WTC11 (cell line): Measurements from ENCODE around the gene ZNF276. TPM values are rescaled to one million over a fixed set of nuclear protein-coding genes. Genes with fewer than 3 reads are reported as not detected.

Experiments used
- ATAC-seq: fragments of 200-7000 bp; cut with Tn5 transposase; 2 replicates; pipeline ENCODE4 v1.10.0; 2021; ENCODE audit warnings: mild to moderate bottlenecking, moderate library complexity
- Bru-seq: library from RNA; stranded (reverse); fragments of 400-500 nt; gene quantifications from one replicate; lab custom pipeline; 2021; lab: Mats Ljungman, UMichigan
- CTCF ChIA-PET: fragments of 300-600 bp; sonication (Branson Sonifier 250); formaldehyde crosslinking; loops from one replicate; lab custom pipeline; 2021; ENCODE audit warnings: antibody characterized with exemption; lab: Charles Lee
- POLR2A ChIA-PET: fragments of 350-600 bp; sonication (Branson Sonifier 250); formaldehyde crosslinking; loops from one replicate; lab custom pipeline; 2021; ENCODE audit warnings: antibody characterized with exemption; lab: Charles Lee
- DNase-seq: peaks from one replicate; pipeline ENCODE4 v3.0.0; 2021; ENCODE audit warnings: low spot score
- H3K27ac Mint-ChIP-seq: 2 replicates; pipeline ENCODE4 v1.8.0; 2021; ENCODE audit warnings: mixed read lengths
- H3K27me3 Mint-ChIP-seq: 2 replicates; pipeline ENCODE4 v1.8.0; 2021; ENCODE audit warnings: low read depth, mild to moderate bottlenecking, moderate library complexity, mixed read lengths
- H3K36me3 Mint-ChIP-seq: 2 replicates; pipeline ENCODE4 v1.8.0; 2021; ENCODE audit warnings: mixed read lengths
- H3K4me1 Mint-ChIP-seq: 2 replicates; pipeline ENCODE4 v1.8.0; 2022; ENCODE audit warnings: mixed read lengths
- H3K4me3 Mint-ChIP-seq: 2 replicates; pipeline ENCODE4 v1.8.0; 2021; ENCODE audit warnings: mild to moderate bottlenecking, moderate library complexity, mixed read lengths
- H3K9me3 Mint-ChIP-seq: 2 replicates; pipeline ENCODE4 v1.8.0; 2021; ENCODE audit warnings: mixed read lengths
- FOXK1 ChIP-seq: sonication (generic); formaldehyde crosslinking; IDR thresholded peaks from 2 replicates; pipeline ENCODE4 v1.8.0; 2022; ENCODE audit warnings: mild to moderate bottlenecking, moderate library complexity, missing genetic modification reagents
- IRF1 ChIP-seq: sonication (generic); formaldehyde crosslinking; IDR thresholded peaks from 2 replicates; pipeline ENCODE4 v1.8.0; 2023; ENCODE audit warnings: missing genetic modification reagents
- IRF2 ChIP-seq: sonication (generic); formaldehyde crosslinking; IDR thresholded peaks from 2 replicates; pipeline ENCODE4 v1.8.0; 2022; ENCODE audit warnings: low read depth, missing genetic modification reagents, borderline replicate concordance
- MXD4 ChIP-seq: fragments of 250-450 bp; sonication (Bioruptor Pico); IDR thresholded peaks from 2 replicates; pipeline ENCODE4 v1.8.0; 2021; ENCODE audit warnings: mild to moderate bottlenecking, moderate library complexity, borderline replicate concordance
- MYBL2 ChIP-seq: sonication (generic); formaldehyde crosslinking; IDR thresholded peaks from 2 replicates; pipeline ENCODE4 v1.8.1; 2023; ENCODE audit warnings: mild to moderate bottlenecking, moderate library complexity, missing genetic modification reagents
- SMAD3 ChIP-seq: sonication (generic); formaldehyde crosslinking; IDR thresholded peaks from 2 replicates; pipeline ENCODE4 v1.8.0; 2022; ENCODE audit warnings: missing genetic modification reagents, mild to moderate bottlenecking, borderline replicate concordance
- SMAD4 ChIP-seq: sonication (generic); formaldehyde crosslinking; IDR thresholded peaks from 2 replicates; pipeline ENCODE4 v1.8.0; 2022; ENCODE audit warnings: mild to moderate bottlenecking, missing genetic modification reagents
- USF1 ChIP-seq: sonication (generic); formaldehyde crosslinking; IDR thresholded peaks from 2 replicates; pipeline ENCODE4 v1.8.0; 2022; ENCODE audit warnings: mild to moderate bottlenecking, missing genetic modification reagents
- ZNF532 ChIP-seq: fragments of 250-450 bp; sonication (Bioruptor Pico); IDR thresholded peaks from 2 replicates; pipeline ENCODE4 v1.9.0; 2021; ENCODE audit warnings: mild to moderate bottlenecking, borderline replicate concordance
- long read RNA-seq, 3 experiments: library from RNA in 1 of 3; library from capped mRNA in 1 of 3; library from polyadenylated mRNA in 1 of 3; unstranded in 2 of 3; stranded (forward) in 1 of 3; transcript quantifications; one replicate each; pipeline ENCODE4 v2.0.0, GENCODE V29; 2021
- total RNA-seq: library from RNA; stranded (reverse); gene quantifications from 3 replicates; pipeline ENCODE4 v1.2.3, GENCODE V29; 2021
- TF ChIP-seq, protein P1 (sequence below): sonication (generic); formaldehyde crosslinking; IDR thresholded peaks from 2 replicates; pipeline ENCODE4 v1.8.1; 2023; ENCODE audit warnings: mild to moderate bottlenecking, missing genetic modification reagents, moderate library complexity
- TF ChIP-seq, protein P2 (sequence below): fragments of 250-450 bp; sonication (Bioruptor Pico); IDR thresholded peaks from 2 replicates; pipeline ENCODE4 v2.1.2; 2022; ENCODE audit warnings: mild to moderate bottlenecking, moderate library complexity
- TF ChIP-seq, protein P3 (sequence below): fragments of 250-450 bp; sonication (Bioruptor Pico); IDR thresholded peaks from 2 replicates; pipeline ENCODE4 v1.9.0; 2021; ENCODE audit warnings: mild to moderate bottlenecking
- TF ChIP-seq, protein P4 (sequence below): sonication (generic); formaldehyde crosslinking; conservative IDR thresholded peaks from 2 replicates; pipeline ENCODE4 v1.8.1; 2022; ENCODE audit warnings: mild to moderate bottlenecking, missing genetic modification reagents
- TF ChIP-seq, protein P5 (sequence below): sonication (generic); formaldehyde crosslinking; conservative IDR thresholded peaks from 2 replicates; pipeline ENCODE4 v1.8.1; 2023; ENCODE audit warnings: mild to moderate bottlenecking, low read depth, missing genetic modification reagents, moderate library complexity
- TF ChIP-seq, protein P6 (sequence below): fragments of 200-600 bp; IDR thresholded peaks from 2 replicates; pipeline ENCODE4 v1.8.0; 2022; ENCODE audit warnings: antibody characterized with exemption

Gene ZNF276
- total RNA-seq (13.9 to 17.2 TPM (median 16.6 TPM) in 3 replicates), Bru-seq, nascent RNA (percentile 47 among the genes with signal in this experiment)
- long read RNA-seq, experiment 1, full-length matches to known transcripts, result 4 of 43 reads
- long read RNA-seq, experiment 1, partial matches to known transcripts, result 9 of 43 reads
- long read RNA-seq, experiment 1, other reads (novel, unspliced or antisense), result 30 of 43 reads
- long read RNA-seq, experiment 2, full-length matches to known transcripts, result 1 of 6 reads
- long read RNA-seq, experiment 2, partial matches to known transcripts, result 0 of 6 reads
- long read RNA-seq, experiment 2, other reads (novel, unspliced or antisense), result 5 of 6 reads
- long read RNA-seq, experiment 3, result 0 reads

DNA sequence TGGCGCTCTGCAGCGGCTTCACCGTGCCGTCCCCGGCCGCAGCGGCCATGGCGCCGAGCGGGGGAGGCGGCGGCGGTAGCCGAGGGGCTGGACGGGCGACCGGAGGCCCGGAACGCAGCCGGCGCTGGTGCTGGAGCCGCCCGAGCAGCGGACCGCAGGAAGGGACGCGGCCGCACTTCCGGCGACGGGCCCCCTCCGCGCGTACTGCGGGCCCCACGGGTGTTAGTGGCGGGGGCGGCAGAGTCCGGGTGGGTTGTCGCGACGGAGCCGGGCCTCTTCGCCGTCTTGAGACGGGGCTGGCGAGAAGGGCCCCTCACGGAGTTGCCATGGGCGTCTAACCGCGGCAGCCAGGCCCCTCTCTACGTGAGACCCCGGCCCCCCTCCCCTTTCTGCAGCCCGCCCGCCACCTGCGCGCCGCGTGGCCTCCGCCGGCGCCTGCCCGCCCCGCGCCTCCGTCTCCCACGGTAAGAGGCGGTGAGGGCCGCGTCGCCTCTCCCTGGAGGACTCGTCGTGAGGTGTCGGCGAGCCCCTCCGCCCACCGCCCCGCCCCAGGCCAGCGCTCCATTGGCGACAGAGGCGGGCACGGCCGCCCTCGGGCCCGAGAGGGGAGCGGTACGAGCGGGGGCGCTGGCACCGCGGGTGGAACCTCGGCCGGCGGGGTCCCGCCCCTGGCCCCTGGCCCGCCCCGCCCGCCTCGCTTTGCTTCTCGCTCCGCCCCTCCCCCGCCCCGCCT, at the start of gene ZNF276, which contains the start of gene VPS9D1:
ZNF276 (plus strand) TSS at position 725 of the 733 bp plus-strand sequence. CDS start 104 bp downstream, outside the sequence.
VPS9D1 (minus strand) TSS at position 86 of the 733 bp plus-strand sequence; CDS start at position 49, 37 bp downstream.
- peaks cover 17% of the 10 kb centered on the region for H3K4me1 Mint-ChIP-seq
- CTCF ChIA-PET, result interaction anchor here (1.2 to 2.3 kb wide), 4 partner anchors 9 to 21 kb away, joined by 3 to 17 read pairs (median 9); no protein-coding TSS in a partner anchor
- DNase-seq (peak; percentile 82), ATAC-seq (peak; percentile 55)
- POLR2A ChIA-PET, result interaction anchor here (0.6 to 1.7 kb wide), 2 partner anchors 15 to 333 kb away, joined by 3 to 5 read pairs; no protein-coding TSS in a partner anchor
- H3K27me3 Mint-ChIP-seq, result peaks cover 55% of the 10 kb centered on the region
- H3K36me3 Mint-ChIP-seq, result peaks cover 17% of the 10 kb centered on the region
- 0 out of 2 replicates have a peak within 1 kb of the TSS, but pooled peaks have one; percentile 53 for H3K27ac Mint-ChIP-seq
- H3K4me3 Mint-ChIP-seq, result peak within 1 kb of the TSS; percentile 79
- no peaks in the 10 kb centered on the region for H3K9me3 Mint-ChIP-seq
- no peak for TF ChIP-seq USF1 (CRISPR knock-in tag)
- TF ChIP-seq ZNF532 (CRISPR knock-in tag), result no peak
- TF ChIP-seq IRF1 (CRISPR knock-in tag), result no peak
- TF ChIP-seq, protein P1, sequence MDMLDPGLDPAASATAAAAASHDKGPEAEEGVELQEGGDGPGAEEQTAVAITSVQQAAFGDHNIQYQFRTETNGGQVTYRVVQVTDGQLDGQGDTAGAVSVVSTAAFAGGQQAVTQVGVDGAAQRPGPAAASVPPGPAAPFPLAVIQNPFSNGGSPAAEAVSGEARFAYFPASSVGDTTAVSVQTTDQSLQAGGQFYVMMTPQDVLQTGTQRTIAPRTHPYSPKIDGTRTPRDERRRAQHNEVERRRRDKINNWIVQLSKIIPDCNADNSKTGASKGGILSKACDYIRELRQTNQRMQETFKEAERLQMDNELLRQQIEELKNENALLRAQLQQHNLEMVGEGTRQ (CRISPR knock-in tag), result no peak; the same call in none of the 2 replicates
- TF ChIP-seq IRF2 (CRISPR knock-in tag), result 0 out of 2 replicates have a peak, but pooled peaks have one; percentile 64
- TF ChIP-seq, protein P2, sequence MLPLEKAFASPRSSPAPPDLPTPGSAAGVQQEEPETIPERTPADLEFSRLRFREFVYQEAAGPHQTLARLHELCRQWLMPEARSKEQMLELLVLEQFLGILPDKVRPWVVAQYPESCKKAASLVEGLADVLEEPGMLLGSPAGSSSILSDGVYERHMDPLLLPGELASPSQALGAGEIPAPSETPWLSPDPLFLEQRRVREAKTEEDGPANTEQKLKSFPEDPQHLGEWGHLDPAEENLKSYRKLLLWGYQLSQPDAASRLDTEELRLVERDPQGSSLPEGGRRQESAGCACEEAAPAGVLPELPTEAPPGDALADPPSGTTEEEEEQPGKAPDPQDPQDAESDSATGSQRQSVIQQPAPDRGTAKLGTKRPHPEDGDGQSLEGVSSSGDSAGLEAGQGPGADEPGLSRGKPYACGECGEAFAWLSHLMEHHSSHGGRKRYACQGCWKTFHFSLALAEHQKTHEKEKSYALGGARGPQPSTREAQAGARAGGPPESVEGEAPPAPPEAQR (CRISPR knock-in tag), result no peak
- TF ChIP-seq, protein P3, sequence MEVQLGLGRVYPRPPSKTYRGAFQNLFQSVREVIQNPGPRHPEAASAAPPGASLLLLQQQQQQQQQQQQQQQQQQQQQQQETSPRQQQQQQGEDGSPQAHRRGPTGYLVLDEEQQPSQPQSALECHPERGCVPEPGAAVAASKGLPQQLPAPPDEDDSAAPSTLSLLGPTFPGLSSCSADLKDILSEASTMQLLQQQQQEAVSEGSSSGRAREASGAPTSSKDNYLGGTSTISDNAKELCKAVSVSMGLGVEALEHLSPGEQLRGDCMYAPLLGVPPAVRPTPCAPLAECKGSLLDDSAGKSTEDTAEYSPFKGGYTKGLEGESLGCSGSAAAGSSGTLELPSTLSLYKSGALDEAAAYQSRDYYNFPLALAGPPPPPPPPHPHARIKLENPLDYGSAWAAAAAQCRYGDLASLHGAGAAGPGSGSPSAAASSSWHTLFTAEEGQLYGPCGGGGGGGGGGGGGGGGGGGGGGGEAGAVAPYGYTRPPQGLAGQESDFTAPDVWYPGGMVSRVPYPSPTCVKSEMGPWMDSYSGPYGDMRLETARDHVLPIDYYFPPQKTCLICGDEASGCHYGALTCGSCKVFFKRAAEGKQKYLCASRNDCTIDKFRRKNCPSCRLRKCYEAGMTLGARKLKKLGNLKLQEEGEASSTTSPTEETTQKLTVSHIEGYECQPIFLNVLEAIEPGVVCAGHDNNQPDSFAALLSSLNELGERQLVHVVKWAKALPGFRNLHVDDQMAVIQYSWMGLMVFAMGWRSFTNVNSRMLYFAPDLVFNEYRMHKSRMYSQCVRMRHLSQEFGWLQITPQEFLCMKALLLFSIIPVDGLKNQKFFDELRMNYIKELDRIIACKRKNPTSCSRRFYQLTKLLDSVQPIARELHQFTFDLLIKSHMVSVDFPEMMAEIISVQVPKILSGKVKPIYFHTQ, result peak; percentile 85; the same call in 1 of the 2 replicates
- TF ChIP-seq, protein P4, sequence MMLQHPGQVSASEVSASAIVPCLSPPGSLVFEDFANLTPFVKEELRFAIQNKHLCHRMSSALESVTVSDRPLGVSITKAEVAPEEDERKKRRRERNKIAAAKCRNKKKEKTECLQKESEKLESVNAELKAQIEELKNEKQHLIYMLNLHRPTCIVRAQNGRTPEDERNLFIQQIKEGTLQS (CRISPR knock-in tag), result no peak
- TF ChIP-seq MXD4 (CRISPR knock-in tag), result no peak
- no peak; the same call in 1 of the 2 replicates for TF ChIP-seq FOXK1 (CRISPR knock-in tag)
- TF ChIP-seq MYBL2 (CRISPR knock-in tag), result no peak
- TF ChIP-seq, protein P5, sequence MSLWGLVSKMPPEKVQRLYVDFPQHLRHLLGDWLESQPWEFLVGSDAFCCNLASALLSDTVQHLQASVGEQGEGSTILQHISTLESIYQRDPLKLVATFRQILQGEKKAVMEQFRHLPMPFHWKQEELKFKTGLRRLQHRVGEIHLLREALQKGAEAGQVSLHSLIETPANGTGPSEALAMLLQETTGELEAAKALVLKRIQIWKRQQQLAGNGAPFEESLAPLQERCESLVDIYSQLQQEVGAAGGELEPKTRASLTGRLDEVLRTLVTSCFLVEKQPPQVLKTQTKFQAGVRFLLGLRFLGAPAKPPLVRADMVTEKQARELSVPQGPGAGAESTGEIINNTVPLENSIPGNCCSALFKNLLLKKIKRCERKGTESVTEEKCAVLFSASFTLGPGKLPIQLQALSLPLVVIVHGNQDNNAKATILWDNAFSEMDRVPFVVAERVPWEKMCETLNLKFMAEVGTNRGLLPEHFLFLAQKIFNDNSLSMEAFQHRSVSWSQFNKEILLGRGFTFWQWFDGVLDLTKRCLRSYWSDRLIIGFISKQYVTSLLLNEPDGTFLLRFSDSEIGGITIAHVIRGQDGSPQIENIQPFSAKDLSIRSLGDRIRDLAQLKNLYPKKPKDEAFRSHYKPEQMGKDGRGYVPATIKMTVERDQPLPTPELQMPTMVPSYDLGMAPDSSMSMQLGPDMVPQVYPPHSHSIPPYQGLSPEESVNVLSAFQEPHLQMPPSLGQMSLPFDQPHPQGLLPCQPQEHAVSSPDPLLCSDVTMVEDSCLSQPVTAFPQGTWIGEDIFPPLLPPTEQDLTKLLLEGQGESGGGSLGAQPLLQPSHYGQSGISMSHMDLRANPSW (CRISPR knock-in tag), result no peak; the same call in 1 of the 2 replicates
- TF ChIP-seq SMAD4 (CRISPR knock-in tag), result 0 out of 2 replicates have a peak, but pooled peaks have one; percentile 19
- TF ChIP-seq SMAD3 (CRISPR knock-in tag), result no peak
- TF ChIP-seq, protein P6, sequence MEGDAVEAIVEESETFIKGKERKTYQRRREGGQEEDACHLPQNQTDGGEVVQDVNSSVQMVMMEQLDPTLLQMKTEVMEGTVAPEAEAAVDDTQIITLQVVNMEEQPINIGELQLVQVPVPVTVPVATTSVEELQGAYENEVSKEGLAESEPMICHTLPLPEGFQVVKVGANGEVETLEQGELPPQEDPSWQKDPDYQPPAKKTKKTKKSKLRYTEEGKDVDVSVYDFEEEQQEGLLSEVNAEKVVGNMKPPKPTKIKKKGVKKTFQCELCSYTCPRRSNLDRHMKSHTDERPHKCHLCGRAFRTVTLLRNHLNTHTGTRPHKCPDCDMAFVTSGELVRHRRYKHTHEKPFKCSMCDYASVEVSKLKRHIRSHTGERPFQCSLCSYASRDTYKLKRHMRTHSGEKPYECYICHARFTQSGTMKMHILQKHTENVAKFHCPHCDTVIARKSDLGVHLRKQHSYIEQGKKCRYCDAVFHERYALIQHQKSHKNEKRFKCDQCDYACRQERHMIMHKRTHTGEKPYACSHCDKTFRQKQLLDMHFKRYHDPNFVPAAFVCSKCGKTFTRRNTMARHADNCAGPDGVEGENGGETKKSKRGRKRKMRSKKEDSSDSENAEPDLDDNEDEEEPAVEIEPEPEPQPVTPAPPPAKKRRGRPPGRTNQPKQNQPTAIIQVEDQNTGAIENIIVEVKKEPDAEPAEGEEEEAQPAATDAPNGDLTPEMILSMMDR, result no peak
